K562 (cell line): Measurements from ENCODE around the gene CCDC9. TPM values are rescaled to one million over a fixed set of nuclear protein-coding genes. Genes with fewer than 3 reads are reported as not detected.
A peak's percentile ranks its signal among the peaks of the same experiment; 100 is the strongest.

Experiments
- ATAC-seq: fragments of 200-7000 bp; cut with Tn5 transposase; 3 replicates; pipeline ENCODE4 v1.9.1; 2020; ENCODE audit warnings: moderate library complexity
- BruUV-seq: library from RNA; stranded (reverse); fragments of 400-500 nt; replicated peaks from 2 replicates; lab custom pipeline; 2021; lab: Mats Ljungman, UMichigan
- CTCF ChIA-PET: fragments of 300-600 bp; formaldehyde crosslinking; extraction: SDS; loops from one replicate; lab custom pipeline; 2021; ENCODE audit warnings: low intra/inter-chr PET ratio; lab: Yijun Ruan, JAX
- POLR2A ChIA-PET: fragments of 300-600, 350-650 bp; sonication (Branson Sonifier 250); formaldehyde crosslinking; extraction: SDS; loops from one replicate; lab custom pipeline; 2021; ENCODE audit warnings: antibody characterized with exemption, inconsistent platforms; lab: Yijun Ruan, JAX
- DNase-seq, 4 experiments: peaks; one replicate each; pipeline versions ENCODE4 v3.0.0 to v3.0.0-alpha.2; 2011 to 2018; ENCODE audit warnings: low spot score in 3 of 4, mixed read lengths in 3 of 4; ENCODE audit errors: extremely low read depth in 1 of 4
- FAIRE-seq: peaks from 2 replicates; lab custom pipeline; 2011; peaks lifted over from hg19 to GRCh38; lab: Jason Lieb, UNC
- H2AFZ ChIP-seq: 2 replicates; pipeline ENCODE4 v1.6.0; 2011; ENCODE audit warnings: low read depth, low read length, control low read depth, inconsistent platforms
- H3K27ac ChIP-seq: fragments of 200-600 bp; 3 replicates; pipeline ENCODE4 v1.8.0; 2011; ENCODE audit warnings: low read depth, mild to moderate bottlenecking, control low read depth, inconsistent platforms, low read length, moderate library complexity, mixed read lengths; ENCODE audit errors: extremely low read depth
- H3K27me3 ChIP-seq, 2 experiments: fragments of 300-600 bp in 1 of 2; 2 replicates in 1 of 2; 3 replicates in 1 of 2; pipeline versions ENCODE4 v1.6.0 to v1.8.0; 2011; ENCODE audit warnings: inconsistent platforms in 2 of 2, low read length in 2 of 2, mild to moderate bottlenecking in 1 of 2, mixed read lengths in 1 of 2, moderate library complexity in 1 of 2; ENCODE audit not compliant: control insufficient read depth in 2 of 2, insufficient read depth in 2 of 2
- H3K36me3 ChIP-seq: fragments of 300-600 bp; 3 replicates; pipeline ENCODE4 v1.8.0; 2011; ENCODE audit warnings: mild to moderate bottlenecking, low read length, inconsistent platforms; ENCODE audit not compliant: control insufficient read depth, insufficient read depth
- H3K4me1 ChIP-seq, 2 experiments: fragments of 200-600 bp in 1 of 2; replicated peaks in 1 of 2; 2 replicates in 1 of 2; 3 replicates in 1 of 2; pipeline versions ENCODE4 v1.5.1 to v1.8.0; 2011; ENCODE audit warnings: inconsistent platforms in 2 of 2, low read length in 2 of 2, mild to moderate bottlenecking in 1 of 2, mixed read lengths in 1 of 2, moderate library complexity in 1 of 2; ENCODE audit not compliant: control insufficient read depth in 2 of 2, insufficient read depth in 2 of 2
- H3K4me2 ChIP-seq: 2 replicates; pipeline ENCODE4 v1.6.1; 2011; ENCODE audit warnings: low read length, control low read depth, inconsistent platforms, mixed read lengths; ENCODE audit not compliant: insufficient read depth
- H3K4me3 ChIP-seq: fragments of 200-600 bp; sonication (generic), shearing (Covaris generic); 2 replicates; pipeline ENCODE4 v1.5.1; 2016; ENCODE audit warnings: control low read depth, inconsistent platforms
- H3K79me2 ChIP-seq: fragments of 200-600 bp; 3 replicates; pipeline ENCODE4 v1.8.0; 2011; ENCODE audit warnings: low read length, inconsistent platforms; ENCODE audit not compliant: control insufficient read depth, insufficient read depth
- H3K9ac ChIP-seq, 2 experiments: 2 replicates each; pipeline versions ENCODE4 v1.6.0 to v1.6.1; 2011; ENCODE audit warnings: low read depth in 2 of 2, low read length in 2 of 2, control low read depth in 1 of 2, inconsistent platforms in 1 of 2, mild to moderate bottlenecking in 1 of 2, mixed read lengths in 1 of 2; ENCODE audit not compliant: insufficient read depth in 1 of 2
- H3K9me1 ChIP-seq: one replicate; pipeline ENCODE4 v1.6.0; 2011; ENCODE audit warnings: inconsistent platforms, mild to moderate bottlenecking, low read length, moderate library complexity; ENCODE audit not compliant: control insufficient read depth, insufficient read depth
- H3K9me3 ChIP-seq: replicated peaks from 2 replicates; pipeline ENCODE4 v1.5.1; 2011; ENCODE audit warnings: low read depth, low read length, inconsistent platforms; ENCODE audit not compliant: control insufficient read depth, insufficient read depth
- H4K20me1 ChIP-seq: replicated peaks from 2 replicates; pipeline ENCODE4 v1.6.1; 2011; ENCODE audit warnings: low read length, inconsistent platforms, mixed read lengths; ENCODE audit not compliant: control insufficient read depth, insufficient read depth
- FOSL1 ChIP-seq: fragments of 200-800 bp; sonication (Bioruptor generic); conservative IDR thresholded peaks from 2 replicates; pipeline ENCODE4 v1.6.1; 2016; ENCODE audit warnings: missing genetic modification characterization, missing compliant biosample characterization
- MCM2 ChIP-seq: fragments of 450-650 bp; IDR thresholded peaks from 2 replicates; pipeline ENCODE4 v1.6.1; 2017; ENCODE audit warnings: low read depth, mild to moderate bottlenecking
- MCM5 ChIP-seq: fragments of 450-650 bp; IDR thresholded peaks from 2 replicates; pipeline ENCODE4 v1.6.1; 2016; ENCODE audit warnings: low read depth
- PTTG1 ChIP-seq: fragments of 450-650 bp; IDR thresholded peaks from 2 replicates; pipeline ENCODE4 v1.6.1; 2016; ENCODE audit warnings: low read depth, mild to moderate bottlenecking, missing genetic modification characterization, missing compliant biosample characterization
- WGBS: fragments of 100-300 bp; shearing (Covaris generic); methylation state at CpG from one replicate; pipeline ENCODE4 v1.1.6; 2016; ENCODE audit warnings: low coverage, mixed read lengths; ENCODE audit not compliant: insufficient coverage; ENCODE audit errors: missing lambda C conversion rate; 5-methylcytosine and 5-hydroxymethylcytosine counted together
- in situ Hi-C: fragments of 300-500 bp; cut with MboI; formaldehyde crosslinking; loops from 4 replicates; pipeline ENCODE4 v1.15.0; 2018; ENCODE audit warnings: inconsistent platforms, mixed read lengths
- intact Hi-C: fragments of 100-400 bp; cut with micrococcal nuclease; formaldehyde crosslinking; loops from 2 replicates; pipeline ENCODE4 v1.14.2; 2022
- polyA plus RNA-seq, 8 experiments: library from polyadenylated mRNA; depleted of rRNA in 4 of 8; stranded (reverse) in 5 of 8; unstranded in 3 of 8; fragments of >200 nt; fragmentation: Nextera tagmentation in 2 of 8; fragmentation: Illumina TruSeq in 1 of 8; extraction: Ambion mirVana in 2 of 8; extraction: Trizol in 1 of 8; gene quantifications; 2 replicates each; pipeline versions ENCODE4 v1.2.1 to v1.2.3, GENCODE V29; 2011 to 2014; ENCODE audit warnings: inconsistent platforms in 1 of 8, missing spikeins in 1 of 8
- total RNA-seq, 7 experiments: library from RNA; depleted of rRNA in 6 of 7; stranded (reverse); fragments of >200 nt in 6 of 7; fragmentation: Illumina TruSeq in 2 of 7; extraction: Trizol in 2 of 7; gene quantifications; 2 replicates each; pipeline versions ENCODE4 v1.2.1 to v1.2.3, GENCODE V29; 2011 to 2021; ENCODE audit warnings: low replicate concordance in 1 of 7
- TF ChIP-seq, protein P1 (sequence below), 2 experiments: fragments of 200-800 bp in 1 of 2; sonication (Bioruptor generic) in 1 of 2; sonication (generic) in 1 of 2; formaldehyde crosslinking in 1 of 2; IDR thresholded peaks in 1 of 2; conservative IDR thresholded peaks in 1 of 2; 2 replicates each; pipeline versions ENCODE4 v1.5.0 to v1.6.1; 2016 to 2020; ENCODE audit warnings: missing compliant biosample characterization in 1 of 2, missing genetic modification characterization in 1 of 2, missing genetic modification reagents in 1 of 2
- TF ChIP-seq, protein P2 (sequence below): IDR thresholded peaks from 2 replicates; pipeline ENCODE4 v1.6.1; 2011; ENCODE audit not compliant: insufficient read length; ENCODE audit errors: extremely low read depth
- TF ChIP-seq, protein P3 (sequence below), 2 experiments: fragments of 450-650 bp; IDR thresholded peaks; 2 replicates each; pipeline ENCODE4 v1.6.1; 2016
- TF ChIP-seq, protein P4 (sequence below): fragments of 150-350 bp; IDR thresholded peaks from 2 replicates; pipeline ENCODE4 v1.6.1; 2014; ENCODE audit warnings: low read depth, mild to moderate bottlenecking, low read length, borderline replicate concordance

Gene CCDC9
- total and polyA plus RNA-seq, 9 of the 15 experiments (the other 6 are each of a cell fraction or from before 2014, with no cell fraction given) = 0.23 to 38.6 (median 8.4) TPM

DNA sequence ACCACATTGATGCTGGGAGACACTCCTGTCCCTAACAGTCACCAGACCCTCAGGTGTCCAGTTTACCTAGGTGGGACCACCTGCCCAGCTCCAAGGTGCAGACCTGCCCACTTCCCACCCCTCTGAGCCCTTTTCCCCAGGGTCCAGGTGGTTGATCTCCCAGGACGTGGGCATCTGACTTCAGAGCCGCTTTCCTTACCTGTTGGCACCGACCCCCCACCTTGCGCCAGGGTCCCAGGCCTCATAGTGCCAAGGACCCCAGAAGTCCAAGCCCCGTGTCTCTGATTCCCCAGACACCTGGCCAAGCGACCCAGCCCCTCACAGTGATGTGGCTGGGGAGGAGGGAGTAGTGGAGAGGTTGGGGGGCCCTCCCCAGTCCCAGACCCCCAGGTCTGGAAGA lies 15.8 kb upstream of the CCDC9 start (continued):
- TF ChIP-seq, protein P1, sequence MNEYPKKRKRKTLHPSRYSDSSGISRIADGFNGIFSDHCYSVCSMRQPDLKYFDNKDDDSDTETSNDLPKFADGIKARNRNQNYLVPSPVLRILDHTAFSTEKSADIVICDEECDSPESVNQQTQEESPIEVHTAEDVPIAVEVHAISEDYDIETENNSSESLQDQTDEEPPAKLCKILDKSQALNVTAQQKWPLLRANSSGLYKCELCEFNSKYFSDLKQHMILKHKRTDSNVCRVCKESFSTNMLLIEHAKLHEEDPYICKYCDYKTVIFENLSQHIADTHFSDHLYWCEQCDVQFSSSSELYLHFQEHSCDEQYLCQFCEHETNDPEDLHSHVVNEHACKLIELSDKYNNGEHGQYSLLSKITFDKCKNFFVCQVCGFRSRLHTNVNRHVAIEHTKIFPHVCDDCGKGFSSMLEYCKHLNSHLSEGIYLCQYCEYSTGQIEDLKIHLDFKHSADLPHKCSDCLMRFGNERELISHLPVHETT (CRISPR knock-in tag; conservative IDR thresholded peaks at IDR 0.05 in 1 of 2, IDR thresholded peaks at IDR 0.05 in 1 of 2) = 0 out of 4 replicates have a peak, but pooled peaks of 1 of the 2 experiments have one; percentile 3

DNA sequence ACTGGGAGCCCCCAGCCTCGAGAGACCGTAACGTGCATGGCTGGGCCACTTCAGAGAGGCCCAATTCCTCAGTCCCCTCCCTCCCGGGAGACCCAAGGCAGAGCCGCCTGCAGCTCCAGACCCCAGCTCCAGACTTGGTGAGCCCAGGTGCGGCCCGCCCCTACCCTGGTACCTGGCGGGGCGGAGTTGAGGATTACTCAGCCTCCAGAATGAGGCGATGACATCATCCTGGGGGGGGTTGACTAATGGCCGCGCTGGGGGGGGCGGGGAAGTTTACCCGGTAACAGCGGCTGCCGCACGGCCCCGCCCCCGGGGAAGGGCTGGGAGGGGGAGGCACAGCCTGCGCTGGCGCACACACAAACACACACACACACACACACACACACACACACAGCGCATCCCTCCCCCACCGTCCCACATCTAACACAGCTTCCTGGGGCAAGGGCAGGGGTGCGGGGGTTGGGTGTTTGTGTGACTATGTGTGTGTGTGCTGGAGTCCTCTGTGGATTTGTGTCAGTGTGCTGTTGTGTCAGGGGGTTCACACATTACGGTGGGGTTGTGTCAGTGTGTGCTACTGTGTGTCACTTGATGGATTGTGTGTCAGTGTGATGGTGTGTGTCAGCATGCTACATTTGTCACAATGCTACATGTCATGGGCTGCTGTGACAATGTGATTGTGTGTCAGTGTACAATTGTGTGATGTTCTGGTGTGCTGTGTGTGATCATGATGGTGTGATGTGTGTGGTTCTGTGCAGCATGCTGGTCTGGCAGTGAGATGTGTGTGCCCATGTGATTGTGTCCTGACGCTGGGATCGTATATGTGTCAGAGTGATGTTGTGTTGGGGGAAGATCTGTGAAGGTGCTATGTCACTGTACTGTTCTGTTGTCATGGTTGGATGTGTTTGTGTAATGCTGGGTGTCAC lies 15.1 kb upstream of the CCDC9 start:
- ATAC-seq = peak; percentile 60
- BruUV-seq = no TSS peak
- Histone ChIP-seq H3K27me3 (no peaks in the 10 kb centered on the region), H3K9me1 (no peaks in the 10 kb centered on the region), H3K4me1 (peaks cover 28 to 51% of the 10 kb centered on the region in 2 experiments; a peak in 4 of 5 replicates), H3K4me3 (no peak overlapping the region), H4K20me1 (no peaks in the 10 kb centered on the region), H3K4me2 (peak overlapping the region; percentile 73), H3K9me3 (no peaks in the 10 kb centered on the region; the same call in 1 of the 2 replicates), H3K9ac (peak overlapping the region; percentile 65 to 85), H3K79me2 (no peaks in the 10 kb centered on the region; the same call in 2 of the 3 replicates), H2AFZ (peak overlapping the region; percentile 52), H3K27ac (peak overlapping the region; percentile 74), H3K36me3 (no peaks in the 10 kb centered on the region)
- in situ Hi-C loops (loop anchor here (10.0 kb wide), 1 partner anchor 386 kb away; the partner anchor contains the start of gene AP2S1), intact Hi-C loops (loop anchor here (5.0 to 10.0 kb wide), 3 partner anchors 89 to 376 kb away; partner anchors contain the start of gene ARHGAP35)
- 20% methylated on average over 14 of the region's 27 CpGs for WGBS
- ChIA-PET POLR2A (interaction anchor here (2.0 kb wide), 1 partner anchor 15 kb away, joined by 8 read pairs; no protein-coding TSS in a partner anchor), CTCF (no interaction called here)
- DNase-seq = peak; percentile 91 to 95 (median 93)
- peak; percentile 60 for FAIRE-seq
- TF ChIP-seq, protein P2, sequence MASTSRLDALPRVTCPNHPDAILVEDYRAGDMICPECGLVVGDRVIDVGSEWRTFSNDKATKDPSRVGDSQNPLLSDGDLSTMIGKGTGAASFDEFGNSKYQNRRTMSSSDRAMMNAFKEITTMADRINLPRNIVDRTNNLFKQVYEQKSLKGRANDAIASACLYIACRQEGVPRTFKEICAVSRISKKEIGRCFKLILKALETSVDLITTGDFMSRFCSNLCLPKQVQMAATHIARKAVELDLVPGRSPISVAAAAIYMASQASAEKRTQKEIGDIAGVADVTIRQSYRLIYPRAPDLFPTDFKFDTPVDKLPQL = no peak
- no peak for TF ChIP-seq PTTG1 (tag)
- TF ChIP-seq FOSL1 = peak; percentile 94
- TF ChIP-seq, protein P3, sequence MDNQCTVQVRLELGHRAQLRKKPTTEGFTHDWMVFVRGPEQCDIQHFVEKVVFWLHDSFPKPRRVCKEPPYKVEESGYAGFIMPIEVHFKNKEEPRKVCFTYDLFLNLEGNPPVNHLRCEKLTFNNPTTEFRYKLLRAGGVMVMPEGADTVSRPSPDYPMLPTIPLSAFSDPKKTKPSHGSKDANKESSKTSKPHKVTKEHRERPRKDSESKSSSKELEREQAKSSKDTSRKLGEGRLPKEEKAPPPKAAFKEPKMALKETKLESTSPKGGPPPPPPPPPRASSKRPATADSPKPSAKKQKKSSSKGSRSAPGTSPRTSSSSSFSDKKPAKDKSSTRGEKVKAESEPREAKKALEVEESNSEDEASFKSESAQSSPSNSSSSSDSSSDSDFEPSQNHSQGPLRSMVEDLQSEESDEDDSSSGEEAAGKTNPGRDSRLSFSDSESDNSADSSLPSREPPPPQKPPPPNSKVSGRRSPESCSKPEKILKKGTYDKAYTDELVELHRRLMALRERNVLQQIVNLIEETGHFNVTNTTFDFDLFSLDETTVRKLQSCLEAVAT (IDR thresholded peaks at IDR 0.05) = peak; percentile 22 to 72; a peak in 2 of 4 replicates
- no peak for TF ChIP-seq MCM5
- TF ChIP-seq, protein P4, sequence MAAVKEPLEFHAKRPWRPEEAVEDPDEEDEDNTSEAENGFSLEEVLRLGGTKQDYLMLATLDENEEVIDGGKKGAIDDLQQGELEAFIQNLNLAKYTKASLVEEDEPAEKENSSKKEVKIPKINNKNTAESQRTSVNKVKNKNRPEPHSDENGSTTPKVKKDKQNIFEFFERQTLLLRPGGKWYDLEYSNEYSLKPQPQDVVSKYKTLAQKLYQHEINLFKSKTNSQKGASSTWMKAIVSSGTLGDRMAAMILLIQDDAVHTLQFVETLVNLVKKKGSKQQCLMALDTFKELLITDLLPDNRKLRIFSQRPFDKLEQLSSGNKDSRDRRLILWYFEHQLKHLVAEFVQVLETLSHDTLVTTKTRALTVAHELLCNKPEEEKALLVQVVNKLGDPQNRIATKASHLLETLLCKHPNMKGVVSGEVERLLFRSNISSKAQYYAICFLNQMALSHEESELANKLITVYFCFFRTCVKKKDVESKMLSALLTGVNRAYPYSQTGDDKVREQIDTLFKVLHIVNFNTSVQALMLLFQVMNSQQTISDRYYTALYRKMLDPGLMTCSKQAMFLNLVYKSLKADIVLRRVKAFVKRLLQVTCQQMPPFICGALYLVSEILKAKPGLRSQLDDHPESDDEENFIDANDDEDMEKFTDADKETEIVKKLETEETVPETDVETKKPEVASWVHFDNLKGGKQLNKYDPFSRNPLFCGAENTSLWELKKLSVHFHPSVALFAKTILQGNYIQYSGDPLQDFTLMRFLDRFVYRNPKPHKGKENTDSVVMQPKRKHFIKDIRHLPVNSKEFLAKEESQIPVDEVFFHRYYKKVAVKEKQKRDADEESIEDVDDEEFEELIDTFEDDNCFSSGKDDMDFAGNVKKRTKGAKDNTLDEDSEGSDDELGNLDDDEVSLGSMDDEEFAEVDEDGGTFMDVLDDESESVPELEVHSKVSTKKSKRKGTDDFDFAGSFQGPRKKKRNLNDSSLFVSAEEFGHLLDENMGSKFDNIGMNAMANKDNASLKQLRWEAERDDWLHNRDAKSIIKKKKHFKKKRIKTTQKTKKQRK = no peak
- no peak for TF ChIP-seq MCM2
